Esophagus muscularis mucosa (tissue), 4 donors: ENCODE measurements around the gene SERPINE2. TPM values are rescaled to one million over a fixed set of nuclear protein-coding genes. Genes with fewer than 3 reads are reported as not detected.

Experiments used
- DNase-seq: peaks from one replicate; pipeline ENCODE4 v3.0.0-alpha.2; 2017; ENCODE audit errors: extremely low spot score
- H3K27ac ChIP-seq, 4 donors: fragments of 200-600 bp; sonication (generic); replicated peaks in 1 of 4; 1 replicate in 3 of 4; 2 replicates in 1 of 4; pipeline ENCODE4 v1.5.1; 2016 to 2019; ENCODE audit warnings: mild to moderate bottlenecking in 1 of 4
- H3K27me3 ChIP-seq, 4 donors: fragments of 200-600 bp; sonication (generic); one replicate each; pipeline versions ENCODE4 v1.5.1 to v1.6.0; 2016 to 2019
- H3K36me3 ChIP-seq, 4 donors: fragments of 200-600 bp; sonication (generic); one replicate each; pipeline ENCODE4 v1.5.1; 2016 to 2019
- H3K4me1 ChIP-seq, 4 donors: fragments of 200-600 bp; sonication (generic); one replicate each; pipeline ENCODE4 v1.5.1; 2016 to 2019
- H3K4me3 ChIP-seq, 4 donors: fragments of 200-600 bp; sonication (generic); 1 replicate in 2 of 4; 2 replicates in 2 of 4; pipeline ENCODE4 v1.5.1; 2016 to 2019; ENCODE audit warnings: mild to moderate bottlenecking in 4 of 4, moderate library complexity in 1 of 4
- H3K9me3 ChIP-seq, 4 donors: fragments of 200-600 bp; sonication (generic); 1 replicate in 3 of 4; 2 replicates in 1 of 4; pipeline ENCODE4 v1.5.1; 2016 to 2019
- EP300 ChIP-seq: sonication (generic); formaldehyde crosslinking; IDR thresholded peaks from one replicate; pipeline ENCODE4 v1.6.1; 2017; ENCODE audit warnings: antibody characterized with exemption
- POLR2A ChIP-seq: fragments of 450-650 bp; IDR thresholded peaks from one replicate; pipeline ENCODE4 v1.6.1; 2017; ENCODE audit warnings: antibody characterized with exemption, moderate library complexity, mild to moderate bottlenecking, low read depth
- POLR2AphosphoS5 ChIP-seq, 2 donors: sonication (generic); formaldehyde crosslinking; IDR thresholded peaks; one replicate each; pipeline ENCODE4 v1.6.1; 2017; ENCODE audit warnings: antibody characterized with exemption in 2 of 2
- WGBS: methylation state at CpG from one replicate; pipeline ENCODE4 v1.1.5; 2018; 5-methylcytosine and 5-hydroxymethylcytosine counted together
- intact Hi-C: fragments of 100-400 bp; cut with DNase I; formaldehyde crosslinking; loops from one replicate; pipeline ENCODE4 v1.15.1; 2023
- total RNA-seq, 4 donors: library from RNA; depleted of rRNA; stranded (reverse); fragments of >200 nt; gene quantifications; one replicate each; pipeline versions ENCODE4 v1.1.0 to v1.2.1, GENCODE V29; 2016
- TF ChIP-seq, protein P1 (sequence below), 3 experiments: fragments of 200-600 bp in 2 of 3; fragments of 450-650 bp in 1 of 3; sonication (generic) in 2 of 3; IDR thresholded peaks; one replicate each; pipeline ENCODE4 v1.5.1; 2017 to 2019; ENCODE audit warnings: antibody characterized with exemption in 3 of 3, mild to moderate bottlenecking in 2 of 3, moderate library complexity in 1 of 3

Gene SERPINE2
- total RNA-seq, 4 donors from 2014 or later = 20.4 to 126 (median 42.1) TPM

DNA sequence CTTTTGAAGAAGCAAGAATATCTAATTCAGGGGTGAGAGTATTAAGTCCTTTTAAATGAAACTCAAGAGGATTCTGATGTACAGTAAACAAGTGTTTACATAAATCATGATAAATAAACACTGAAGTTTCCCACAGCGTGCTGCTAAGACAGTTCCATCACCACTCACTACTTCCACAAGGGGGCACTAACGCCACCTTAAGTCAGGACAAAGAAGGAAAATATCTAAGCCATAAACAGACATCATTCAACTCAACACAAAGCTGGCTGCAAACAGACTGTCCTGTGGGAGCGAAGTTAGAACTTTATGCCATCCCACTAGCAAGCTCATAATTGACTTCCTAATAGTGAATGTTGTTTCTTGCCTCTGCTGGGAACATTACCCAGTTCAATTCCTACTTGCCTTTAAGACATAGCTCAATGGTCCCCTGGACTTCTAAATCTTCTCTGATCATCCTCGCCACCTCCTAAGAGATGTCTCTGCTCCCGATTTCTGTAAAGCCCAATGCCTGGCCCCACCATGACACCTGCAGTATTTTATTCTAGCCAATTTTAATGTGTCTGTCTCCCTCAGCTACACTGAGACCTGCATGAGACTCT is 45.4 kb downstream of the SERPINE2 start:
- Histone ChIP-seq H3K27me3 (no peaks in the 10 kb centered on the region), H3K9me3 (no peaks in the 10 kb centered on the region), H3K4me1 (peaks cover 0 to 10% (median 8%) of the 10 kb centered on the region in 4 donors), H3K36me3 (peaks cover 0 to 5% (median 0%) of the 10 kb centered on the region in 4 donors), H3K4me3 (no peak overlapping the region), H3K27ac (no peak overlapping the region)
- intact Hi-C loops = loop anchor here (1.0 kb wide), 1 partner anchor 291 kb away; no protein-coding TSS in a partner anchor
- DNase-seq = no peak
- TF ChIP-seq EP300 = no peak
- TF ChIP-seq, protein P1, sequence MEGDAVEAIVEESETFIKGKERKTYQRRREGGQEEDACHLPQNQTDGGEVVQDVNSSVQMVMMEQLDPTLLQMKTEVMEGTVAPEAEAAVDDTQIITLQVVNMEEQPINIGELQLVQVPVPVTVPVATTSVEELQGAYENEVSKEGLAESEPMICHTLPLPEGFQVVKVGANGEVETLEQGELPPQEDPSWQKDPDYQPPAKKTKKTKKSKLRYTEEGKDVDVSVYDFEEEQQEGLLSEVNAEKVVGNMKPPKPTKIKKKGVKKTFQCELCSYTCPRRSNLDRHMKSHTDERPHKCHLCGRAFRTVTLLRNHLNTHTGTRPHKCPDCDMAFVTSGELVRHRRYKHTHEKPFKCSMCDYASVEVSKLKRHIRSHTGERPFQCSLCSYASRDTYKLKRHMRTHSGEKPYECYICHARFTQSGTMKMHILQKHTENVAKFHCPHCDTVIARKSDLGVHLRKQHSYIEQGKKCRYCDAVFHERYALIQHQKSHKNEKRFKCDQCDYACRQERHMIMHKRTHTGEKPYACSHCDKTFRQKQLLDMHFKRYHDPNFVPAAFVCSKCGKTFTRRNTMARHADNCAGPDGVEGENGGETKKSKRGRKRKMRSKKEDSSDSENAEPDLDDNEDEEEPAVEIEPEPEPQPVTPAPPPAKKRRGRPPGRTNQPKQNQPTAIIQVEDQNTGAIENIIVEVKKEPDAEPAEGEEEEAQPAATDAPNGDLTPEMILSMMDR (IDR thresholded peaks at IDR 0.05) = peak; percentile 75 to 83 (median 78)
- 34% methylated on average over 5 of the region's 5 CpGs for WGBS

DNA sequence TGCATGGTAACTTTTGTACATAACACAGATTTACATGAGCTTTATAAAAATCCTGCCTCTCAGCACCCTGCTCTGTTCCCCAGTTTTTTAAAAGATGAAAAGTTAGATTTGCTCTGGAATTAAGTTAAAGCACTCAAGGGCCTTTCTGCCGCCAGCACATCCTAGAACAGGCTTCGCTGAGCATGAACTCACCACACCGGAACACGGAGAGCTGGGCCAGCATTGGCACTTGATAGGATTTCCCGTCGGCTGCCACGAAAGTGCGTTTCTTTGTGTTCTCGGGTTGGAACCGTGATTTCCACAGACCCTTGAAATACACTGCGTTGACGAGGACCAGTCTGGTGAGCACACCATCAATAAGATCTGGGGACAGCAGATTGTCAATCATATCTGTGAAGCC is 47.5 kb downstream of the SERPINE2 start:
- Histone ChIP-seq H3K36me3 (peaks cover 0 to 5% (median 0%) of the 10 kb centered on the region in 4 donors), H3K9me3 (no peaks in the 10 kb centered on the region), H3K4me1 (peaks cover 0 to 10% (median 8%) of the 10 kb centered on the region in 4 donors), H3K27ac (no peak overlapping the region), H3K27me3 (no peaks in the 10 kb centered on the region), H3K4me3 (no peak overlapping the region)
- 97% methylated on average over 12 of the region's 12 CpGs for WGBS
- intact Hi-C loops = no loop called here
- no peak for DNase-seq
- TF ChIP-seq POLR2A (no peak), POLR2AphosphoS5 (IDR thresholded peaks at IDR 0.05) (no peak), EP300 (no peak)
- TF ChIP-seq, protein P1 (IDR thresholded peaks at IDR 0.05) = no peak

DNA sequence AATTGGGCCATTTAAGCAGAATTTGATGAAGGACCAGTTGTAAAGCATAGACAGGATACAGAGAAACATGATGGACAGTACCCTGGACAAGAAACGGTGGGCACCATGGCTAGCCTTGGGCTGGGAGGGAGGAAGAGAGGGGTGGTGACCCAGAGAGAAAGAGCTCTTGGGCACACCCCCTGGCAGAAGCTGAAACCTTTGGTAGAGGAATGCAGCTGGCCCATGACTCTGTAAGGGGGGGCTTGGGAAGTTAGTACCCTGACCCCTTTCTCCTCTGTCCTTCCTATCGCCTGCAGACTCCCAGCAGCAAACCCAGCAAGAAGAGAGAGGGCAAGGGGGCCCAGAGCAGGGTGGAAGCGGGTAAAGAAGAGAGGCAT is 49.2 kb downstream of the SERPINE2 start:
- H3K4me3 ChIP-seq = no peak overlapping the region
- no peaks in the 10 kb centered on the region for H3K27me3 ChIP-seq
- no peak for DNase-seq
- no peaks in the 10 kb centered on the region for H3K9me3 ChIP-seq
- H3K4me1 ChIP-seq = peaks cover 0 to 10% (median 8%) of the 10 kb centered on the region in 4 donors
- intact Hi-C loops = no loop called here
- peaks cover 0 to 5% (median 0%) of the 10 kb centered on the region in 4 donors for H3K36me3 ChIP-seq
- no peak overlapping the region for H3K27ac ChIP-seq
- TF ChIP-seq EP300 (no peak), POLR2A (no peak), POLR2AphosphoS5 (IDR thresholded peaks at IDR 0.05) (no peak)
- TF ChIP-seq, protein P1 (IDR thresholded peaks at IDR 0.05) = no peak
- 81% methylated on average over 3 of the region's 3 CpGs for WGBS

DNA sequence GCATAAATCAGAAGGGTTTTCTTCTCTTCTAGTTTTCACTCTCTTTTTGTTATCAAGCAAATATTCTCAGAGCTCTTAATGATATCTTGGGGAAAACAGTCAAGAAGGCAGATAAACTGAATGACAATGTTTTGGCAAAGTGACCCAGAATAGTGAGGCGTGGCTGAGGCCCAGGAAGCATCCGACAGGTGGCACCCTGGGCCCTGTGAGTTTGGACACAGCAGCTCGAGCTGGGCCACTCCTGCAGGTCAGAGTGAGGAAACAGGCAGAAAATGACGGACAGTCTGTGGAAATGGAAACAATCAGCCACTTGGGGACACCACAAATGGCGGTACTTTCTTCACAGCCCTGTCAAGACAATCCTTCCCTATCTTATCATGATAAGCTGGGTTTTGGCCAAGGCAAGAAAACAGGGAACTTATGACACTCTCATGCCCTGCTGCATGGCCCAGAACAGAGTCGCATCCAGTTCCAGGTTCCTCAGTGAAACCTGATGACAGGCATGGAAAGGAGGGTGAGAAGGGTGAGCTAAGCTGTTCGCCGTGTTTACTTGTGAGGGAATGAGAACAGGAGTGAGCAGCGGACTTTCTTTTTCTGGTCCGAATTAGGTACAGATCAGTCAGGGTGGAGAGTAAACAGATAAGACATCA is 49.8 kb downstream of the SERPINE2 start:
- no peak overlapping the region for H3K4me3 ChIP-seq
- no peak overlapping the region for H3K27ac ChIP-seq
- H3K9me3 ChIP-seq = no peaks in the 10 kb centered on the region
- DNase-seq = no peak
- intact Hi-C loops = no loop called here
- 91% methylated on average over 10 of the region's 10 CpGs for WGBS
- H3K4me1 ChIP-seq = peaks cover 0 to 8% (median 6%) of the 10 kb centered on the region in 4 donors
- TF ChIP-seq POLR2AphosphoS5 (IDR thresholded peaks at IDR 0.05) = no peak
- TF ChIP-seq EP300 = no peak
- peaks cover 0 to 8% (median 0%) of the 10 kb centered on the region in 4 donors for H3K36me3 ChIP-seq
- H3K27me3 ChIP-seq = no peaks in the 10 kb centered on the region

DNA sequence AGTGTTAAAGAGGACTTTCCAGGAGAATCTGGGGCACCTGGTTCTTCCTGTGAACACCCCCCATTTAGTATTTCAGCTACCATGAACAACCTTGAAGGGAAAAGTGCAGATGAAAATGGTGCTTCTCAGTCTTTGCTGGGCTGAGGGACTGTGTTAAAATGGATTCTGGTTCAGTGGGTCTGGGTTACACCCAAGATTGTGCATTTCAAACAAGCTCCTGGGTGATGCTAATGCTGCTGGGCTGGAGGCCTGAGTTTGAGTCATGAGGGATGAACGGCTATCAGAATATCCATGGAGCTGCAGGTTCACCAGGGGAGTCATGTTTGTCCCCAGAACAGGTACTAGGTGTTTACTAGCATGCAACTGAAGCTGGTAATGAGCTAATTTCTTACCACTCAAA is 57.8 kb downstream of the SERPINE2 start:
- DNase-seq = no peak
- Histone ChIP-seq H3K4me1 (no peaks in the 10 kb centered on the region), H3K36me3 (peaks cover 0 to 8% (median 0%) of the 10 kb centered on the region in 4 donors), H3K9me3 (no peaks in the 10 kb centered on the region), H3K4me3 (no peak overlapping the region), H3K27ac (no peak overlapping the region), H3K27me3 (no peaks in the 10 kb centered on the region)
- intact Hi-C loops = no loop called here
- TF ChIP-seq POLR2AphosphoS5 (IDR thresholded peaks at IDR 0.05) (no peak), EP300 (no peak)
- 100% methylated on average over 1 of the region's 1 CpG for WGBS
